ENCODE results near the gene TRAPPC14. TPM values are rescaled to one million over a fixed set of nuclear protein-coding genes. Genes with fewer than 3 reads are reported as not detected.

Gene TRAPPC14
- total RNA-seq, 2 donors from 2014 or later: 24.7 to 30.0 TPM

DNA sequence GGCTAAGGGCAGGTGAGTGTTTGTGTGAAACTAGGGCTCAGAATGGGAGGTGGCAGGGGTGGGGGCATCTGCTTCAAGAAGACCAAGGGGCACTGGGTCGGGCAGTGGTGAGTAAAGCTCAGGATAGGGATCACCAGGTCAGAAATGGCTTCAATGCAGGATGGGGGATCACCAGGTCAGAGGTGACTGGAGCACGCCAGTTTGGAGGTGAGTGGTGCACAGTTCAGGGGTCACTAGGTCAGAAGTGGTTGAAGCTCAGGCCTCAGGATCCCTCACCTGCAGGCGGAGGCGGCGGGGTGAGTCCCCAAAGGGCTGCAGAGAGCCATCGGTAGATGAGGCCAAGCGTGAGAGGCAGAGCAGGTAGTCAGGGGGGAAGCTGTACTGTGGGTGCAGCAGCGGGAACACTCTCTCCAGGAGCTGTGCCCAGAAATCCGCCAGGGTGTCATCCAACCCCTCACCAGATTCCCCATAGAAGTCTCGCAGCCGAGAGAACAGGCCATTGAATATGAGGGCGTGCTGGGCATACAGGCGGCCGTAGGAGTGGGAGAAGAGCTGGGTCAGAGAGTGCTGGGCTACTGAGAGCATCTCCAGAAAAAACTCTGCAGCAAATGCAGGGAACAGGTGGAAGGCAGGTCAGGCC lies 16.9 kb upstream of the TRAPPC14 start:
- H3K9ac ChIP-seq (ENCODE audit: extremely low read depth, low read length, poor library complexity, severe bottlenecking): no peak overlapping the region
- Mint-ChIP-seq H3K4me1 (peaks cover 17% of the 10 kb centered on the region), H3K9me3 (no peaks in the 10 kb centered on the region), H3K4me3 (peak overlapping the region; percentile 78), H3K27me3 (ENCODE audit: insufficient read depth) (peaks cover 39% of the 10 kb centered on the region), H3K27ac (no peak overlapping the region), H3K36me3 (ENCODE audit: low read depth) (peaks cover 20% of the 10 kb centered on the region)
- TF ChIP-seq, protein P1, sequence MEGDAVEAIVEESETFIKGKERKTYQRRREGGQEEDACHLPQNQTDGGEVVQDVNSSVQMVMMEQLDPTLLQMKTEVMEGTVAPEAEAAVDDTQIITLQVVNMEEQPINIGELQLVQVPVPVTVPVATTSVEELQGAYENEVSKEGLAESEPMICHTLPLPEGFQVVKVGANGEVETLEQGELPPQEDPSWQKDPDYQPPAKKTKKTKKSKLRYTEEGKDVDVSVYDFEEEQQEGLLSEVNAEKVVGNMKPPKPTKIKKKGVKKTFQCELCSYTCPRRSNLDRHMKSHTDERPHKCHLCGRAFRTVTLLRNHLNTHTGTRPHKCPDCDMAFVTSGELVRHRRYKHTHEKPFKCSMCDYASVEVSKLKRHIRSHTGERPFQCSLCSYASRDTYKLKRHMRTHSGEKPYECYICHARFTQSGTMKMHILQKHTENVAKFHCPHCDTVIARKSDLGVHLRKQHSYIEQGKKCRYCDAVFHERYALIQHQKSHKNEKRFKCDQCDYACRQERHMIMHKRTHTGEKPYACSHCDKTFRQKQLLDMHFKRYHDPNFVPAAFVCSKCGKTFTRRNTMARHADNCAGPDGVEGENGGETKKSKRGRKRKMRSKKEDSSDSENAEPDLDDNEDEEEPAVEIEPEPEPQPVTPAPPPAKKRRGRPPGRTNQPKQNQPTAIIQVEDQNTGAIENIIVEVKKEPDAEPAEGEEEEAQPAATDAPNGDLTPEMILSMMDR (conservative IDR thresholded peaks at IDR 0.05): no peak
- DNase-seq: no peak
- no peaks in the 10 kb centered on the region for H3K36me3 ChIP-seq (ENCODE audit: control insufficient read depth, insufficient read depth, low read length)
- no peak overlapping the region for H3K27ac ChIP-seq (ENCODE audit: low read depth, low read length)
- H3K9me3 ChIP-seq (ENCODE audit: control insufficient read depth, low read length): no peaks in the 10 kb centered on the region
- 93 to 94% methylated on average over 10 to 14 of the region's 14 CpGs for WGBS, 2 experiments (ENCODE audit: insufficient coverage in 1 of 2, insufficient read length in 1 of 2)
- no peaks in the 10 kb centered on the region for H3K4me1 ChIP-seq (ENCODE audit: control insufficient read depth, insufficient read depth, low read length)
- H3K4me3 ChIP-seq (ENCODE audit: low read length): no peak overlapping the region
- H3K27me3 ChIP-seq (ENCODE audit: control insufficient read depth, insufficient read depth, low read length, poor library complexity, severe bottlenecking): no peaks in the 10 kb centered on the region

DNA sequence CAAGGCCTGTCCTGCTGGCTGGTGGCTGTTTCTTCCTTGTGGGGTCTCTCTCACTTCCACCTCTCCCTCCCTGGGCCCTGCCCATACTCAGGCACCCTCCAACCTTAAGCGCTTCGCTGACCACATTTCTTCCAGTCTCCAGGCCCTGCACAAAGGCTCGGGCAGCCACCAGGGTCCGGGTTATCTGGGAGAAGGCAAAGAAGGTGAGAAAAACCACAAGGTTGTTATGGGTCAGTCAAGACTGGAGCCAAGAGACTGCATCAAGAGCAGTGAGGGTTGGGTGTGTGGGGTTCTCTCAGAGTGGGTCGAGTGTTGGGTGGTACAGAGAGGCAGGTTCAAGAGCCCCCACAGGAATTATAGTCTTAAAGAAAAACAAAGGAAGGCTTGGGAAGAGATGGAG lies 16.1 kb upstream of the TRAPPC14 start:
- Mint-ChIP-seq H3K9me3 (no peaks in the 10 kb centered on the region), H3K27me3 (ENCODE audit: insufficient read depth) (peaks cover 34% of the 10 kb centered on the region), H3K36me3 (ENCODE audit: low read depth) (peaks cover 20% of the 10 kb centered on the region), H3K4me3 (peak overlapping the region; percentile 6), H3K27ac (no peak overlapping the region), H3K4me1 (peaks cover 18% of the 10 kb centered on the region)
- WGBS, 2 experiments (ENCODE audit: insufficient coverage in 1 of 2, insufficient read length in 1 of 2): 97 to 100% methylated on average over 4 to 5 of the region's 5 CpGs
- no peak for DNase-seq
- H3K36me3 ChIP-seq (ENCODE audit: control insufficient read depth, insufficient read depth, low read length): no peaks in the 10 kb centered on the region
- H3K4me1 ChIP-seq (ENCODE audit: control insufficient read depth, insufficient read depth, low read length): no peaks in the 10 kb centered on the region
- no peak overlapping the region for H3K27ac ChIP-seq (ENCODE audit: low read depth, low read length)
- no peak overlapping the region for H3K4me3 ChIP-seq (ENCODE audit: low read length)
- H3K9me3 ChIP-seq (ENCODE audit: control insufficient read depth, low read length): no peaks in the 10 kb centered on the region
- H3K9ac ChIP-seq (ENCODE audit: extremely low read depth, low read length, poor library complexity, severe bottlenecking): no peak overlapping the region
- no peaks in the 10 kb centered on the region for H3K27me3 ChIP-seq (ENCODE audit: control insufficient read depth, insufficient read depth, low read length, poor library complexity, severe bottlenecking)
- TF ChIP-seq, protein P1 (conservative IDR thresholded peaks at IDR 0.05): no peak

DNA sequence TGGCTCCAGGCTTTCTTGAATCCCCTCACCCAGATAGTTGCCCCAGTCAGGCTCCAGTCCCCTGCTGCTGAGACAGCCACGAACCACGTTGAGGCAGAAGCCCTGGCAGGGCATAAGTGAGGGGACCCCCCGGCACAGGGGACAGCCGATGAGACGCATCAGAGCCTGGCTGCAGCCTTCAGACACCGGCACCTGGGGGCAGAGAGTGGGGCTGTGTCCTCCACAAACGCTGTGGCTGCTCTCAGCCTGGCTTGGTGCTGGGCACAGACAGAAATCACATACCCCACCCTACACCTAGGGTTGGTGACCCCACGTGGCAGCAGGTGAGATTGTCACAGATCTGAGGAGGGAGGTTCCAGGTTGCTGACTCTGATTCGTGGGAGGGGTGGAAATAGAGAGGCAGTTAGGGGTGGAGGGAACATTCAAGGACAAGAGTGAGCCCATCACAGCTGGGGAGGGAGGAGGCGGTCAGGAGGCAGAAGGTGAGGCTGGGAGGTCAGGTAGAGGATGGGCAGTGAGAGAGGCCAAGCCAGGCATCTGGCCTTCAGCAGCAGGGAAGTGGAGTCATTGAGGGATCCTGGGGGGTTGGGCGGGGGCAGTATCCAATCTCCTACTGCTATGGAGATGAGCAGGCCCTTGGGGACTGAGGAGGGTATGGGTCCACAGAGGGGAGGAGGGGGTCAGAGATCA lies 15.4 kb upstream of the TRAPPC14 start:
- Mint-ChIP-seq H3K4me1 (peaks cover 21% of the 10 kb centered on the region), H3K4me3 (no peak overlapping the region), H3K27me3 (ENCODE audit: insufficient read depth) (peaks cover 28% of the 10 kb centered on the region), H3K9me3 (no peaks in the 10 kb centered on the region), H3K36me3 (ENCODE audit: low read depth) (peaks cover 20% of the 10 kb centered on the region), H3K27ac (no peak overlapping the region)
- DNase-seq: peak; percentile 55
- H3K9ac ChIP-seq (ENCODE audit: extremely low read depth, low read length, poor library complexity, severe bottlenecking): no peak overlapping the region
- WGBS, 2 experiments (ENCODE audit: insufficient coverage in 1 of 2, insufficient read length in 1 of 2): 92 to 93% methylated on average over 7 to 11 of the region's 11 CpGs
- no peaks in the 10 kb centered on the region for H3K9me3 ChIP-seq (ENCODE audit: control insufficient read depth, low read length)
- no peak overlapping the region for H3K4me3 ChIP-seq (ENCODE audit: low read length)
- no peaks in the 10 kb centered on the region for H3K36me3 ChIP-seq (ENCODE audit: control insufficient read depth, insufficient read depth, low read length)
- H3K27me3 ChIP-seq (ENCODE audit: control insufficient read depth, insufficient read depth, low read length, poor library complexity, severe bottlenecking): no peaks in the 10 kb centered on the region
- TF ChIP-seq, protein P1 (conservative IDR thresholded peaks at IDR 0.05): no peak
- no peaks in the 10 kb centered on the region for H3K4me1 ChIP-seq (ENCODE audit: control insufficient read depth, insufficient read depth, low read length)
- H3K27ac ChIP-seq (ENCODE audit: low read depth, low read length): no peak overlapping the region

Measured in endodermal cell (in vitro differentiated cells).